PC-9 (cell line): ENCODE results near the gene ATP1A1. TPM values are rescaled to one million over a fixed set of nuclear protein-coding genes. Genes with fewer than 3 reads are reported as not detected.

Experiments
- BruUV-seq: library from RNA; stranded (reverse); fragments of 400-500 nt; replicated peaks from 2 replicates; lab custom pipeline; 2021; lab: Mats Ljungman, UMichigan
- CTCF ChIA-PET: fragments of 300-600 bp; sonication (Branson Sonifier 250); formaldehyde crosslinking; loops from one replicate; lab custom pipeline; 2022; ENCODE audit warnings: antibody characterized with exemption; lab: Charles Lee
- POLR2A ChIA-PET: fragments of 300-600 bp; sonication (Branson Sonifier 250); formaldehyde crosslinking; loops from one replicate; lab custom pipeline; 2022; ENCODE audit warnings: antibody characterized with exemption; ENCODE audit not compliant: unreplicated experiment; lab: Charles Lee
- DNase-seq, 2 experiments: peaks; one replicate each; pipeline versions ENCODE4 v3.0.0 to v3.0.0-alpha.2; 2015 to 2022; ENCODE audit warnings: mixed read lengths in 1 of 2
- H2AFZ ChIP-seq: fragments of 200-600 bp; sonication (generic); 2 replicates; pipeline ENCODE4 v1.8.1; 2017; ENCODE audit warnings: antibody characterized with exemption
- H3F3A ChIP-seq: fragments of 200-600 bp; sonication (generic); 2 replicates; pipeline ENCODE4 v1.8.1; 2017; ENCODE audit warnings: antibody characterized with exemption, mild to moderate bottlenecking, low read depth; ENCODE audit not compliant: insufficient read depth
- H3K27ac ChIP-seq: fragments of 200-600 bp; sonication (generic); 2 replicates; pipeline ENCODE4 v1.6.1; 2016; ENCODE audit warnings: mixed run types
- H3K27me3 ChIP-seq: fragments of 200-600 bp; sonication (generic); 2 replicates; pipeline ENCODE4 v1.6.1; 2016; ENCODE audit warnings: low read depth, mixed run types; ENCODE audit not compliant: insufficient read depth
- H3K36me3 ChIP-seq: fragments of 200-600 bp; sonication (generic); 2 replicates; pipeline ENCODE4 v1.6.1; 2016; ENCODE audit warnings: low read depth, mixed run types
- H3K4me1 ChIP-seq: fragments of 200-600 bp; sonication (generic); replicated peaks from 2 replicates; pipeline ENCODE4 v1.6.1; 2016; ENCODE audit warnings: mixed run types; ENCODE audit not compliant: insufficient read depth
- H3K4me2 ChIP-seq: fragments of 200-600 bp; sonication (generic); 2 replicates; pipeline ENCODE4 v1.6.1; 2017; ENCODE audit warnings: mixed run types
- H3K4me3 ChIP-seq: fragments of 200-600 bp; sonication (generic); 2 replicates; pipeline ENCODE4 v1.6.1; 2016; ENCODE audit warnings: mixed run types
- H3K79me2 ChIP-seq: fragments of 200-600 bp; sonication (generic); 2 replicates; pipeline ENCODE4 v1.6.1; 2017; ENCODE audit warnings: low read depth, mixed run types
- H3K9me2 ChIP-seq: fragments of 200-600 bp; sonication (generic); 2 replicates; pipeline ENCODE4 v1.8.1; 2017; ENCODE audit warnings: mild to moderate bottlenecking; ENCODE audit not compliant: insufficient read depth
- H3K9me3 ChIP-seq: fragments of 200-600 bp; sonication (generic); 2 replicates; pipeline ENCODE4 v1.8.1; 2016; ENCODE audit warnings: low read depth; ENCODE audit not compliant: insufficient read depth
- H4K20me1 ChIP-seq: fragments of 200-600 bp; sonication (generic); 2 replicates; pipeline ENCODE4 v1.8.1; 2017; ENCODE audit not compliant: insufficient read depth
- CTCF ChIP-seq: fragments of 200-600 bp; sonication (generic); conservative IDR thresholded peaks from 2 replicates; pipeline ENCODE4 v1.6.1; 2017; ENCODE audit warnings: mixed run types, antibody characterized with exemption, mild to moderate bottlenecking, moderate library complexity
- EZH2 ChIP-seq: fragments of 200-600 bp; sonication (generic); IDR thresholded peaks from 2 replicates; pipeline ENCODE4 v1.8.0; 2017; ENCODE audit warnings: antibody characterized with exemption, low read depth
- intact Hi-C: fragments of 100-400 bp; cut with micrococcal nuclease; formaldehyde crosslinking; loops from one replicate; pipeline ENCODE4 v1.10.0; 2022; ENCODE audit not compliant: unreplicated experiment
- total RNA-seq: library from RNA; stranded (reverse); gene quantifications from 2 replicates; pipeline ENCODE4 v1.2.3, GENCODE V29; 2021

The ATP1A1 gene
- total RNA-seq, 1 experiment from 2014 or later = 399 TPM

GRCh38 chr1:116350097-116350645 is 22.9 kb upstream of the ATP1A1 start:
- no peak overlapping the region for H2AFZ ChIP-seq
- peaks cover 3% of the 10 kb centered on the region; the same call in 1 of the 2 replicates for H3K9me2 ChIP-seq
- no peak overlapping the region for H3K27ac ChIP-seq
- H3F3A ChIP-seq = no peaks in the 10 kb centered on the region
- DNase-seq = no peak
- H3K4me1 ChIP-seq = peaks cover 10% of the 10 kb centered on the region
- no peak overlapping the region for H3K4me3 ChIP-seq
- no peak overlapping the region for H3K4me2 ChIP-seq
- TF ChIP-seq EZH2 = no peak
- no peak for TF ChIP-seq CTCF
- no peaks in the 10 kb centered on the region for H3K36me3 ChIP-seq
- H4K20me1 ChIP-seq = no peaks in the 10 kb centered on the region
- no peaks in the 10 kb centered on the region for H3K27me3 ChIP-seq
- no peaks in the 10 kb centered on the region for H3K79me2 ChIP-seq
- H3K9me3 ChIP-seq = no peaks in the 10 kb centered on the region
- ChIA-PET POLR2A (no interaction called here), CTCF (no interaction called here)
- intact Hi-C loops = no loop called here
- no TSS peak for BruUV-seq

GRCh38 chr1:116351914-116352313 is 21.1 kb upstream of the ATP1A1 start:
- intact Hi-C loops = no loop called here

GRCh38 chr1:116352349-116352813 is 20.7 kb upstream of the ATP1A1 start:
- intact Hi-C loops = no loop called here
- H3K27me3 ChIP-seq = no peaks in the 10 kb centered on the region
- BruUV-seq = no TSS peak
- ChIA-PET CTCF (no interaction called here), POLR2A (no interaction called here)
- H2AFZ ChIP-seq = no peak overlapping the region
- DNase-seq = no peak
- H3K36me3 ChIP-seq = no peaks in the 10 kb centered on the region
- TF ChIP-seq EZH2 = no peak
- TF ChIP-seq CTCF = no peak
- H3K4me1 ChIP-seq = peaks cover 18% of the 10 kb centered on the region
- H4K20me1 ChIP-seq = no peaks in the 10 kb centered on the region
- no peak overlapping the region for H3K27ac ChIP-seq
- H3K4me3 ChIP-seq = no peak overlapping the region
- H3F3A ChIP-seq = no peaks in the 10 kb centered on the region
- no peak overlapping the region for H3K4me2 ChIP-seq
- no peaks in the 10 kb centered on the region; the same call in 1 of the 2 replicates for H3K9me3 ChIP-seq
- H3K79me2 ChIP-seq = no peaks in the 10 kb centered on the region
- H3K9me2 ChIP-seq = peaks cover 3% of the 10 kb centered on the region; the same call in 1 of the 2 replicates

More at GRCh38 chr1:116351914-116352313, 21.1 kb upstream of the ATP1A1 start:
- Histone ChIP-seq H3K36me3 (no peaks in the 10 kb centered on the region), H3K79me2 (no peaks in the 10 kb centered on the region), H3K4me3 (no peak overlapping the region), H3K27me3 (no peaks in the 10 kb centered on the region), H3K9me3 (no peaks in the 10 kb centered on the region), H2AFZ (no peak overlapping the region), H3K9me2 (peaks cover 3% of the 10 kb centered on the region; the same call in 1 of the 2 replicates), H3F3A (no peaks in the 10 kb centered on the region), H3K27ac (no peak overlapping the region), H4K20me1 (no peaks in the 10 kb centered on the region), H3K4me2 (no peak overlapping the region), H3K4me1 (peaks cover 16% of the 10 kb centered on the region)
- ChIA-PET CTCF (no interaction called here), POLR2A (no interaction called here)
- no peak for DNase-seq
- TF ChIP-seq EZH2 = no peak
- no peak for TF ChIP-seq CTCF
- BruUV-seq = no TSS peak
